NCI-H1436 (cell line): ENCODE results near the gene MXRA7.
"Not testable (repeated sequence)": the region's sequence is repeated elsewhere in the genome, so short reads cannot be mapped to it uniquely, and the experiment has no call there.

Experiments used
- DNase-seq: peaks from one replicate; lab custom pipeline; 2025; lab: John Stamatoyannopoulos, UW

Gene MXRA7

DNA sequence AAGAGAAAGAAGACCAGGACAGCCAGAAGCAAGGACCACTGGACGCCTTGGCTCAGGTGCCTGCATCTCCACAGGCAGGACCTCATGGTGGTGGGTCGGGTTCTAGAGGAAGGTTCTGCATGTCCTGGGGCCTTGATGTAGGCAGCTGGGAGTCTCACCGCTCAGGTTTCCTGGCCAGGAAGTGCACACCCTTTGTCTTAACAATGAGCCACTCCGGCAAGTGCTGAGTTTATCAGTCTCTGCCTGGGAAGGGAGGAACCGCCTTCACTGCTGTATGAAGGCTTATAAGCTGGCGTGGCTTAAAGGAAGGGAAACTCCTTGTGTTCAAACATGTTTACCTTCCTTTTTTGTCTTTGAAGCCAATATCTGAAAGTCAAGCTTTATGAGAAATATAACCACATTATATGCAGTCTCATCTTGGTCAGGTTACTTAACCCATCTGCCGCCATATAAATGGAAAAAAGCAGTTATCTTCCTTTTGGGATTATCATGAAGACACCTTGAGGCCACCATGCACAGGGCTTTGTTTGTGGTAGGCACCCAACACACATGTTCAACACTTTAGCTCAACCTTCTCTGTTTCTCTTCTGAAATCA is 67.1 kb downstream of the MXRA7 start, which contains the start of gene ST6GALNAC1:
ST6GALNAC1 (minus strand) TSS at position 205 of the 596 bp plus-strand sequence; CDS start at position 86, 119 bp downstream.
- DNase-seq: no peak

DNA sequence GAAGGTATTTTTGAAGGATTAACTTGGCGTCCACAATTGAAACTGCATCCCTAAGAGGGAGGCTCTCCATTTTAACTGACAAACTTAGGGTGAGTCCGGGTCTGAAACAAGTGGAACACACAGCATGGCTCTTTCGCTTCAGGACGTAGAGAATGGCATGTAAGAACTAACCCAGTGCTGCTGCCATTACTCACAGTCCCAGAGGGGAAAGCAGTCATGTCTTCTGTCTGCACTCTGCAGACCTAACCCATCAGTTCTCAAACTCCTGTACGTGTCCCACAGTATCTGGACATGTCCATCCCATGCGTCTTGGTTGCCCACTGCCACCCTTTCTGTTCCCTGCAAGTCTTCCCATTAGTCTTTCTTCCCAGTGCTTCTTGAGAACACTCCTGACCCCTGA is 67.8 kb downstream of the MXRA7 start:
- DNase-seq: no peak

DNA sequence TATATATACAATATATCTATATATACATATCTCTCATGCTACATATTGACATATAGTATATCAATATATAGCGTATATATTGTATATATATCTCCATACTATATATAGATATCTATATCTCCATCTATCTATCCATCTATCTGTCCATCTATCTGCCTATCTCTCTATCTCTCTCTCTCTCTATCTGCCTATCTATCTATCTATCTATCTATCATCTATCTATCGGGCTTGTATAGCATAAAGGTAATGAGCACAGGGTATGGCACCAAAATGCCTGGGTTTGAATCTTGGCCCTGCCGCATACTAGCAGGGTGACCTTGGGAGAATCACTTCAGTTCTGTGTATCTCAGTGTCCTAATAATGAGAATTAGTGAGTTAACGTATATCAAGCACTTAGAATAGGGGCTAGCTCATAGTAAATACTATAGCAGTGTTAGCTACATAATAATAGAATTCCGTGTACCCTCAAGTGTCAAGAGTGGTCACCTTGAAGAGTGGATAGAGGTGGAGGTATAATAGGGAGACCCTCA is 68.7 kb downstream of the MXRA7 start:
- no peak for DNase-seq

GRCh38 chr17:76641501-76641900 is 69.3 kb downstream of the MXRA7 start:
- no peak for DNase-seq

- DNase-seq: no peak
Measured at GRCh38 chr17:76640550-76641380, 70.0 kb downstream of the MXRA7 start.

- no peak for DNase-seq
Measured at GRCh38 chr17:76638263-76638662, 72.5 kb downstream of the MXRA7 start.

GRCh38 chr17:76636486-76637206 is 74.1 kb downstream of the MXRA7 start:
- not testable (repeated sequence) for DNase-seq

- no peak for DNase-seq
Measured at GRCh38 chr17:76635659-76636360, 75.0 kb downstream of the MXRA7 start.

- DNase-seq: no peak
Measured at GRCh38 chr17:76635039-76635438, 75.7 kb downstream of the MXRA7 start.

- DNase-seq: no peak
Measured at GRCh38 chr17:76633628-76634328, 77.0 kb downstream of the MXRA7 start.

DNA sequence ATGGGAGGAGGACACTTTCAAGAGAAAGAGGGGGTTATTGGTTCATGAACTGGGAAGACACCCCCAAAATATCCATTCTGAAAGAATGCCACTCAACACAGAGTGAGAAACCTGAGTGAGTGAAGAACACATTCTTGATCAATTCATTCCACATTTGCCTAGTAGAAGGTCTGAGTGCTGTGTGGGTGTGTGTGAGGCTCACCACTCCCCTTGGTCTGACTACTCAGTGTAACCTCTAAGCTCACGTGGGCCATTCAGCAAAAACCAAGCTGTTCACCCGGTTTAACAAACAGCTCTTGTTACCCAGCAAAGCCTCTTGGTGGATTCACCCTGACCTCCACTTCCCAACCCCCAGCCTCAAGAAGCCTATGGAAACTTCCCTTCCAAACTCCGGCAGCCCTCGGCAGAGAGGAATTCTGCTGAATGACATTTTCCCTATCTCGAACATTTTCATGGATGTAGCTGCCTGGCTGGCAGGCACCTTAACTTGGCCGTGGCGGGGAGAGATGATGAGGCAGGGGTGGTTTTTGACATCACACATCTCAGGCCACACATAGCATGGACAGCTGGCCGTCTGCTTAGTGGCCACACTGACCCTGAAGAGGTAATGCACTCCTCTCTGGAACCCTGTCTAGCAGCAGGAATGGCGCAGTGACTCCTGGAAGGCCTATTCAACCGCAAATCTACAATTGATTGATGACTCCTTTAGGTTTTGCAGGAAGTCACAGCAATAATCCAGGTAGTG is 78.8 kb downstream of the MXRA7 start:
- no peak for DNase-seq

- DNase-seq: no peak
Measured at GRCh38 chr17:76630151-76630550, 80.6 kb downstream of the MXRA7 start.
